Measurements from ENCODE around the gene RBSN. TPM values are rescaled to one million over a fixed set of nuclear protein-coding genes. Genes with fewer than 3 reads are reported as not detected.

The RBSN gene
- total RNA-seq, 5 donors from 2014 or later (not counting 1 experiment from before 2014, with no cell fraction given): 24.7 to 42.7 (median 34.4) TPM

- peaks cover 0 to 1% of the 10 kb centered on the region in 2 donors for H3K27me3 Mint-ChIP-seq
- CTCF ChIA-PET: no interaction called here
- DNase-seq: no peak
- no peak overlapping the region for H3K27ac Mint-ChIP-seq
- no peaks in the 10 kb centered on the region for H3K9me3 Mint-ChIP-seq
- Histone ChIP-seq H3K4me1 (ENCODE audit: control insufficient read depth in 1 of 2, extremely low read depth in 1 of 2, insufficient read depth in 2 of 2, low read length in 2 of 2) (peaks cover 0 to 3% of the 10 kb centered on the region in 2 experiments), H3K9me3 (no peaks in the 10 kb centered on the region), H3K27ac (ENCODE audit: low read length) (no peak overlapping the region), H3K36me3 (ENCODE audit: control insufficient read depth in 2 of 2, extremely low read depth in 1 of 2, insufficient read depth in 1 of 2, low read length in 1 of 2) (no peaks in the 10 kb centered on the region), H3K27me3 (replicated peaks in 1 of 2; ENCODE audit: control insufficient read depth in 2 of 2, extremely low read depth in 1 of 2, insufficient read depth in 2 of 2, low read length in 1 of 2) (peaks cover 0 to 6% of the 10 kb centered on the region in 2 experiments), H3K4me3 (ENCODE audit: control insufficient read depth in 1 of 2, extremely low read depth in 1 of 2, low read length in 1 of 2) (no peak overlapping the region)
- POLR2A ChIA-PET: no interaction called here
- no peak for ATAC-seq (replicated peaks in 1 of 4)
- no peaks in the 10 kb centered on the region for H3K36me3 Mint-ChIP-seq
- WGBS (ENCODE audit: insufficient coverage): no CpG with 5 or more reads among the region's 3 CpGs
- H3K4me1 Mint-ChIP-seq: peaks cover 0 to 4% (median 2%) of the 10 kb centered on the region in 3 donors
- H3K4me3 Mint-ChIP-seq: no peak overlapping the region
Observed at GRCh38 chr3:15113884-15114283, 14.9 kb upstream of the RBSN start.

DNA sequence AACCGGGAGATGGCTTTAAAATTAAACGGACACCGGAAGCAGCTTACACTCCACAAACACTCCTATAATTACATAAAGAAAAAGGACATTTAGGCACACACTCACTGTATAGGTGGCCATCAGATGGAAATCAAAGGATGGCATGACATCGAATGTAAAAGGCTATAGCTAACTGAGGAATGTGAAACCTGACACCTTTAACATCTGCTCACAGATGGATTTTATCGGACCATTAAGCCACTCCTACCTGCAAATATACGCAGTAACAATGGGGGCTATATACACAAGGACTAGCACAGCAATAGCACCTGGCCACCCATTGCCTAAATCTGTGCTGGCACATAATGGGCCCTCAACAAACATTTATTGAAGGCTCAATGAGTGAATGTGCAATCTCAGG, 14.5 kb upstream of the RBSN start:
- Mint-ChIP-seq H3K27ac (no peak overlapping the region), H3K36me3 (no peaks in the 10 kb centered on the region), H3K4me1 (peaks cover 0 to 2% (median under 1%) of the 10 kb centered on the region in 3 donors), H3K27me3 (no peaks in the 10 kb centered on the region), H3K4me3 (no peak overlapping the region), H3K9me3 (no peaks in the 10 kb centered on the region)
- 89% methylated on average over 4 of the region's 6 CpGs for WGBS (ENCODE audit: insufficient coverage)
- Histone ChIP-seq H3K9me3 (no peaks in the 10 kb centered on the region), H3K27ac (ENCODE audit: low read length) (no peak overlapping the region), H3K4me3 (ENCODE audit: control insufficient read depth in 1 of 2, extremely low read depth in 1 of 2, low read length in 1 of 2) (no peak overlapping the region), H3K27me3 (replicated peaks in 1 of 2; ENCODE audit: control insufficient read depth in 2 of 2, extremely low read depth in 1 of 2, insufficient read depth in 2 of 2, low read length in 1 of 2) (peaks cover 0 to 4% of the 10 kb centered on the region in 2 experiments), H3K36me3 (ENCODE audit: control insufficient read depth in 2 of 2, extremely low read depth in 1 of 2, insufficient read depth in 1 of 2, low read length in 1 of 2) (no peaks in the 10 kb centered on the region), H3K4me1 (ENCODE audit: control insufficient read depth in 1 of 2, extremely low read depth in 1 of 2, insufficient read depth in 2 of 2, low read length in 2 of 2) (peaks cover 0 to 2% of the 10 kb centered on the region in 2 experiments)
- ATAC-seq (replicated peaks in 1 of 4): no peak
- POLR2A ChIA-PET: no interaction called here
- CTCF ChIA-PET: no interaction called here
- DNase-seq: no peak

- Mint-ChIP-seq H3K4me3 (no peak overlapping the region), H3K4me1 (peaks cover 5 to 11% (median 5%) of the 10 kb centered on the region in 3 donors), H3K36me3 (no peaks in the 10 kb centered on the region), H3K9me3 (no peaks in the 10 kb centered on the region), H3K27me3 (peaks cover 0 to 6% of the 10 kb centered on the region in 2 donors), H3K27ac (no peak overlapping the region)
- Histone ChIP-seq H3K9me3 (no peaks in the 10 kb centered on the region), H3K4me1 (ENCODE audit: control insufficient read depth in 1 of 2, extremely low read depth in 1 of 2, insufficient read depth in 2 of 2, low read length in 2 of 2) (peaks cover 0 to 7% of the 10 kb centered on the region in 2 experiments), H3K4me3 (ENCODE audit: control insufficient read depth in 1 of 2, extremely low read depth in 1 of 2, low read length in 1 of 2) (no peak overlapping the region), H3K36me3 (ENCODE audit: control insufficient read depth in 2 of 2, extremely low read depth in 1 of 2, insufficient read depth in 1 of 2, low read length in 1 of 2) (no peaks in the 10 kb centered on the region), H3K27ac (ENCODE audit: low read length) (no peak overlapping the region), H3K27me3 (replicated peaks in 1 of 2; ENCODE audit: control insufficient read depth in 2 of 2, extremely low read depth in 1 of 2, insufficient read depth in 2 of 2, low read length in 1 of 2) (peaks cover 0 to 9% of the 10 kb centered on the region in 2 experiments)
- CTCF ChIA-PET: no interaction called here
- WGBS (ENCODE audit: insufficient coverage): 60% methylated on average over 1 of the region's 3 CpGs
- ATAC-seq (replicated peaks in 1 of 4): no peak
- POLR2A ChIA-PET: no interaction called here
- no peak for DNase-seq
Observed at GRCh38 chr3:15112011-15112410, 13.1 kb upstream of the RBSN start.

DNA sequence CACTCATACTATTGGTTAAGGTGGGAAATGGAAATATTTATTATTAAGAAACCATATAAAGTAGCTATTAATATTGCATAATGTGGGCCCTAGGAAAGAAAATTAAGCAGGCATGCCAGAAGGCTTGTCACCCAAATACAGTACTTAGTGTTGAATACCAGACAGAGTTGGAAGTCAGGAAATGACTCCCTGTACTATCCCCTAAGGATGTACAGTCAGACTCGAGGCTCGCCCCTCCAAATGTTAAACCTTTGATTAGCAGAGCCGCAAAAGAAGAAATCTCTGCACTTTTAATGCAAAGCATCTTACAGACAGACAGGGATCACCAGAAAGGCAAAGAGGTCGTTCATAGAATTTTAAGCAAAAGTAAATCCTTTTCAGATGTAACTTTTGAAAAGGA, 11.3 kb upstream of the RBSN start:
- no peak for DNase-seq
- Mint-ChIP-seq H3K36me3 (no peaks in the 10 kb centered on the region), H3K4me1 (peaks cover 5 to 11% (median 5%) of the 10 kb centered on the region in 3 donors), H3K4me3 (no peak overlapping the region), H3K27me3 (peaks cover 0 to 7% of the 10 kb centered on the region in 2 donors), H3K27ac (no peak overlapping the region), H3K9me3 (no peaks in the 10 kb centered on the region)
- CTCF ChIA-PET: no interaction called here
- H3K36me3 ChIP-seq (ENCODE audit: control insufficient read depth in 2 of 2, extremely low read depth in 1 of 2, insufficient read depth in 1 of 2, low read length in 1 of 2): no peaks in the 10 kb centered on the region
- H3K27me3 ChIP-seq (replicated peaks in 1 of 2; ENCODE audit: control insufficient read depth in 2 of 2, extremely low read depth in 1 of 2, insufficient read depth in 2 of 2, low read length in 1 of 2): peaks cover 0 to 9% of the 10 kb centered on the region in 2 experiments
- no CpG with 5 or more reads among the region's 4 CpGs for WGBS (ENCODE audit: insufficient coverage)
- POLR2A ChIA-PET: no interaction called here
- no peak overlapping the region for H3K4me3 ChIP-seq (ENCODE audit: control insufficient read depth in 1 of 2, extremely low read depth in 1 of 2, low read length in 1 of 2)
- no peaks in the 10 kb centered on the region for H3K9me3 ChIP-seq
- no peak overlapping the region for H3K27ac ChIP-seq (ENCODE audit: low read length)
- ATAC-seq (replicated peaks in 1 of 4): no peak
- peaks cover 0 to 7% of the 10 kb centered on the region in 2 experiments for H3K4me1 ChIP-seq (ENCODE audit: control insufficient read depth in 1 of 2, extremely low read depth in 1 of 2, insufficient read depth in 2 of 2, low read length in 2 of 2)

DNA sequence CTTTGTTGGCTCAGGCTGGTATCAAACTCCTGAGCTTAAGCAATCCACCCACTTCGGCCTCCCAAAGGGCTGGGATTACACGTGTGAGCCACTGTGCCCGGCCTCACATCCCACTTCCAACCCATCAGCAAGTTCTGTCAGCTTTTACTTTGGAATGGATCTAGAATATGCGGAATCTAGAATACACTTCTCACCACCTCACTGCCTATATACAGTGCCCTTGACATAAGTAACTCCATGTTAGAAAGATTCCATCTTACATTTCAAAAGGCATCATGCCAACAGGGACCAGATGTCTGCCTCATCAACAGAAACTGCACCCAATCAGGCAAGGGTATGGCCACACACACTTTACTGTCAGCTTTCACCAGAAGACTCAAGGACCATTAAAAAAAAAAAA, 9.9 kb upstream of the RBSN start:
- peaks cover 0 to 9% of the 10 kb centered on the region in 2 experiments for H3K27me3 ChIP-seq (replicated peaks in 1 of 2; ENCODE audit: control insufficient read depth in 2 of 2, extremely low read depth in 1 of 2, insufficient read depth in 2 of 2, low read length in 1 of 2)
- no peak overlapping the region for H3K27ac Mint-ChIP-seq
- no peaks in the 10 kb centered on the region for H3K9me3 ChIP-seq
- H3K4me1 ChIP-seq (ENCODE audit: control insufficient read depth in 1 of 2, extremely low read depth in 1 of 2, insufficient read depth in 2 of 2, low read length in 2 of 2): peaks cover 0 to 7% of the 10 kb centered on the region in 2 experiments
- POLR2A ChIA-PET: interaction anchor here in 1 of 2 donors (0.6 kb wide), 1 partner anchor 476 kb away, joined by 4 read pairs; no protein-coding TSS in a partner anchor
- peaks cover 5 to 11% (median 5%) of the 10 kb centered on the region in 3 donors for H3K4me1 Mint-ChIP-seq
- ATAC-seq (replicated peaks in 1 of 4) (no peak), DNase-seq (no peak)
- no peaks in the 10 kb centered on the region for H3K36me3 ChIP-seq (ENCODE audit: control insufficient read depth in 2 of 2, extremely low read depth in 1 of 2, insufficient read depth in 1 of 2, low read length in 1 of 2)
- peaks cover 0 to 8% of the 10 kb centered on the region in 2 donors for H3K27me3 Mint-ChIP-seq
- no peaks in the 10 kb centered on the region for H3K36me3 Mint-ChIP-seq
- no peaks in the 10 kb centered on the region for H3K9me3 Mint-ChIP-seq
- no peak overlapping the region for H3K27ac ChIP-seq (ENCODE audit: low read length)
- WGBS (ENCODE audit: insufficient coverage): 77% methylated on average over 3 of the region's 4 CpGs
- CTCF ChIA-PET: interaction anchor here (0.7 to 2.1 kb wide), 6 partner anchors 9 to 1765 kb away, joined by 3 to 9 read pairs (median 4); no protein-coding TSS in a partner anchor
- no peak overlapping the region for H3K4me3 Mint-ChIP-seq
- no peak overlapping the region for H3K4me3 ChIP-seq (ENCODE audit: control insufficient read depth in 1 of 2, extremely low read depth in 1 of 2, low read length in 1 of 2)

GRCh38 chr3:15108082-15108545, 9.2 kb upstream of the RBSN start:
- POLR2A ChIA-PET: no interaction called here
- Mint-ChIP-seq H3K4me3 (no peak overlapping the region), H3K36me3 (no peaks in the 10 kb centered on the region), H3K4me1 (peaks cover 5 to 11% (median 5%) of the 10 kb centered on the region in 3 donors), H3K27ac (no peak overlapping the region), H3K9me3 (no peaks in the 10 kb centered on the region), H3K27me3 (peaks cover 0 to 8% of the 10 kb centered on the region in 2 donors)
- peaks cover 0 to 7% of the 10 kb centered on the region in 2 experiments for H3K4me1 ChIP-seq (ENCODE audit: control insufficient read depth in 1 of 2, extremely low read depth in 1 of 2, insufficient read depth in 2 of 2, low read length in 2 of 2)
- CTCF ChIA-PET: interaction anchor here (0.6 to 2.1 kb wide), 6 partner anchors 9 to 1140 kb away, joined by 3 to 9 read pairs (median 3); no protein-coding TSS in a partner anchor
- 33% methylated on average over 9 of the region's 11 CpGs for WGBS (ENCODE audit: insufficient coverage)
- ATAC-seq (replicated peaks in 1 of 4) (peak; percentile 87 to 96 (median 91)), DNase-seq (peak; percentile 35 to 88 (median 63))
- H3K27me3 ChIP-seq (replicated peaks in 1 of 2; ENCODE audit: control insufficient read depth in 2 of 2, extremely low read depth in 1 of 2, insufficient read depth in 2 of 2, low read length in 1 of 2): peaks cover 0 to 11% of the 10 kb centered on the region in 2 experiments
- H3K27ac ChIP-seq (ENCODE audit: low read length): no peak overlapping the region
- no peaks in the 10 kb centered on the region for H3K36me3 ChIP-seq (ENCODE audit: control insufficient read depth in 2 of 2, extremely low read depth in 1 of 2, insufficient read depth in 1 of 2, low read length in 1 of 2)
- no peaks in the 10 kb centered on the region for H3K9me3 ChIP-seq
- no peak overlapping the region for H3K4me3 ChIP-seq (ENCODE audit: control insufficient read depth in 1 of 2, extremely low read depth in 1 of 2, low read length in 1 of 2)

Measured in T-cell (primary cell).